Measurements from ENCODE around the gene GRM4.

GRCh38 chr6:33990061-33990541, 155.8 kb downstream of the GRM4 start:
- TF ChIP-seq CTCF (IDR thresholded peaks at IDR 0.05): no peak
- TF ChIP-seq POLR2A (IDR thresholded peaks at IDR 0.05): no peak
